NCI-H146 treated with DMSO at 0.1 percent for 48 hours (cell line): ENCODE measurements around the gene ADARB2.

Experiments used
- DNase-seq: peaks from one replicate; lab custom pipeline; 2025; ENCODE audit not compliant: unreplicated experiment; lab: John Stamatoyannopoulos, UW

The ADARB2 gene

DNA sequence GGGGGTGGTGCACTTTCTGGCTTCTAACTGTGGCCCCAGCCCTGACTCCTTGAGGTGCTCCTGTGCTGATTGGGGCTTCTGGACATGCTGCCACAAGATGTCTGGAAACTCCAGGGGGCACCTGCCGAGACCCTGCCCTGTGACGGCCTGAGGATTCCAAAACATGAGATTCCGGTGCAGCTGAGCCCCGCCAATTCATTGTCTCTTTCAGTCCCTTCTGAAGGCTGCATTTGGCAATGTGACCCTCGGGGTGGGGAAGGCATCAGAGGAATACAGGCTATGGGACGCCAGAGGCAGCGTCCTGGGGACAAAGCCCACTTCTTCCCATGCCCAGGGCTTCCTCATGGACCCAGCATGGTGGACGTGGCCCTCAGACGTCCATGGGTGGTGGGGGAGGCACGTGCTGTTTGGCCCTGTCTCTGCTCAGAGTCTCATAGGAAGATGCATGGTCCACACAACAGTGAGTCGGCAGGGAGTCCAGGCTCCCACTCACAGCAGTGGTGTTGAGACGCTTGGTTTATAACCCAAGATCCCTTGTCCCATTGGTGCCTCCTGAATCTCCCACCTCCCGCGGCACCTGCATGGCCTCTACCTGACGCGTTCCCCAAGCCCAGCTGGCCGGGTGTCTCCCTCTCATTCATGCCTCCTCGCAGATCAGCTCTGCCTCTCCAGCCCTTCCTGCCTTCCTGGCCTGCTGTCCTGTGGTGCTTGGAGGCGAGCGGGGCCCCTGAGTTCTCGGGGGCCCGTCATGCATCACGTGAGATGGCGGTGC, 551.2 kb downstream of the ADARB2 start:
- DNase-seq = no peak

DNA sequence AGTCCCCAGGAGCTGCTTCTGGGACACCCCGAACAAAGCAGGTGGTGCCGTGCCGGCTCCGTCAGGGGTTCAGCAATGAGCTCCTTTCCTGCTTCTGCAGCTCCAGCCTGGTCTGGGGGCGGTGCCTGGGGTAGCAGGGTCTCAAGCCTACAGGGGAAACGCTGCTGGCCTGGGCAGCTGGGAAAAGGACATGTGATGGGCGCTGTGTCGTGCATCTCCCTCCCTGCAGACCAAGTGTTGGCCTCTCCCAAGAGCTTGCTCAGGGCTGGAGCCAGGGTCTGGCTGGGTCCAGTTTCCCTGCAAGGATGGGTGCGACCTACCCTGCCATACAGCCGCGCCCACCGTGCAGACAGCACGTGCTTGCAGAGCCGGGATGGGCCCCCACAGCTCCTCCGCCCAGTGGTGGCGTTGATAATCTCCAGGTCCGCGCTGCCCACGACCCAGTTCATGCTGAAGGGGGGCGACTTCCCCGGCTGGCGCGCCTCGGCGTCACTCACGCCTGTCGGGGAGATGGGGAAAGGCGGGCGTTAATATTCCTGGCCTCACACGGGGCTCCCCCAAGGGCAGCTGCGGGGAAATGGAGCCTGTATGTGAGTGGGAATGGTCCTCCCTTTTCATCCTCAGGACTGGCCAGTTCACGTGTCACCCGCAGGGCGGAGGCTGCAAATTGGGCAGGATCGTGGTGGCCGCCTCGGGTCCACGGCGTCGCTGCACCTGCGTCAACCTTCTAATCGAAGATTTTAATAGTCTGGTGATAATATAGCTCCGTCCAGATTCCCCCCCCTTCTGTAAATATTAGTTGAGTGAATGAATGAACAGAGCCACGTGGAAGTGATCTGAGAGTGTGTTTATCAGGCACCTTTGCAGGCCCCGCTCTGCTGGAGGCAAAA, 552.5 kb downstream of the ADARB2 start:
- DNase-seq = no peak

DNA sequence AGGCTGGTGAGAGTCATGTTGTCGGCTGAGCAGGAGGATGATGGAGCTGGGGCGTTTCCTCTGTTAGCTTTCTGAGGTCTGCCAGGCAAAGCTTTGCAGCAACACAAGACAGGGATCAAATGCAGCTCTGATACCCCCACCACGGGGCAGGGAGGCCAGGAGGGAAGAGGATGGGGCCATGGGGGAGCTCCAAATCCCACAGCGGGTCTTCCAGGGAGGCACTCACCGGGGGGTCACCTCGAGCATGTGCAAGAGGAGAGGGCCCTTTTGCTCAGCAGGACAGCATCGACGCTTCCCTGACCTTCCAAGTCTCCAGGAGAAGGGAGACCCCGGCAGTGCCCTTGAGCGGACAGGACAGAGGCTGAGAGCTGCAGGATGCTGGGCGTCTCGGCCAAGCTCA, 553.6 kb downstream of the ADARB2 start:
- no peak for DNase-seq

DNA sequence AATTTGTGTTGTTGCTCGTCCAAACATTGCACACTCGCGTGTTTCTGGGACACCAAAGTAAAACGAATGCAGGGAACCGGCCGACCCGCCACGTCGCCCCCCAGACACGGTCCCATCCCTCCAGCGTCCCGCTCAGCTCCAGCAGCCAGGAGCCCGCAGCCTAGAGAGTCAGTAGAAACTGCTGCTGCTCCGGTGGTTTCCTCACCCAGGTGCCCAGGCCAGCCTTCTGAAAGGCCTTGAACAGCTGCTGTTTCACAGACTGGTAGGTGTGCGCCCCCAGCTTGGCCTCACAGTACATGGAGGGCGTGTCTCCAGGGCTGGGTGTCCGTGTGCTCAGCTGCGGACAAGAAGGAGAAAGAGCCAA, 554.3 kb downstream of the ADARB2 start:
- DNase-seq = peak; percentile 40

DNA sequence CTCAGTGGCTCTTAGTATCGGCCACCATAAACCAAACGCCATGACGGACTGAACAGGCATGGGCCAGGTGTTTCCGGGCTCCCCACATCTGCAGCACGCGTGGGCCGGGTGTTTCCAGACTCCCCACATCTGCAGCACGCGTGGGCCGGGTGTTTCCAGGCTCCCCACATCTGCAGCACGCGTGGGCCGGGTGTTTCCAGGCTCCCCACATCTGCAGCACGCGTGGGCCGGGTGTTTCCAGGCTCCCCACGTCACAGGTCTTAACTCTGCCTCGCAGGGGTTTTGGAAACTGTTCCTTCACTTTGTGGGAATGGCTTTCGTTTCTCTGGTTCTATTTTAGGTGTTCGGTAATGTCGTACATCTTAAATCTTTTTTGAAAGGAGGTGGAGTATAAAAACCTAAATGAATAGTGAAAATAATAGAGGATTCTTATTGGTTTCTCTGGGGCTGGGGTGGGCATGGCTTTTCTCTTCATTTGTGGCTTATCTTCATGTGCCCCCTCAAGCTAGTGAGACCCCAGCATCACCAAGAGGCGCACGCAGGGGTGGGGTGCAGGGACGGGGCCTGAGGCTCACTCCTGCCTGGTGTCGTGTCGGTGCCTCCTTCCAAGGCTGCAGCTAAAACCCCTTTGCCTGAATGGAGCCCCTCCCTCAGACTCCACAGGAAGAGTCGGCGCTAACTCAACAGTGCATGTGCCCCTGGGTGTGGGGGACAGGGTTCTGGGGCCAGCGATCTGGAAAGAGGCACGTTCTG, 554.9 kb downstream of the ADARB2 start:
- DNase-seq = no peak

- DNase-seq = no peak
These were observed 556.5 kb downstream of the ADARB2 start for GRCh38 chr10:1180836-1181235.

DNA sequence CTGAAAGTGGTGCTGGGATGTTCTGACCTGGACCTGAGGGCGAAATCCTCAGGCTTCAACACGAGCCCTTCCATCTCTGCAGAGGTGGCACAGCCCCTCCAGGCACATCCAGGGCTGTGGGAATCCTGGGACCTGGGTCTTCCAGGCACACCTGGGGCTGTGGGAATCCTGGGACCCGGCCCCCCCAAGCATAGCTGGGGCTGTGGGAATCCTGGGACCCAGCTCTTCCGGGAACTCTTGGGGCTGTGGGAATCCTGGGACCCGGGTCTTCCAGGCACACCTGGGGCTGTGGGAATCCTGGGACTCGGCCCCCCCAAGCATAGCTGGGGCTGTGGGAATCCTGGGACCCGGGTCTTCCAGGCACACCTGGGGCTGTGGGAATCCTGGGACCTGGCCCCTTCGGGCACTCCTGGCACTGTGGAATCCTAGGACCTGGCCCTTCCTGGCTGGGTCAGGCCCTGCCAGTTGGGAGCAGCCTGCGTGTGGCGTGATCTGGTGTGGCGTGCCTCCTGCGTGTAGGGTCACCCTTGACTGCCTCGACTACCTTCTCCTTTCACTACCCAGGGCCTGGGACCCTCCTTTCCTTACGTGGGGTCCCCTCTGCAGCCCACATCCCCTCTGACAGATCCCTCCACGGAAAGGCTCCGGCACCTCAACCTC, 557.1 kb downstream of the ADARB2 start:
- no peak for DNase-seq

- no peak for DNase-seq
These were observed 557.8 kb downstream of the ADARB2 start for GRCh38 chr10:1179346-1180070.

DNA sequence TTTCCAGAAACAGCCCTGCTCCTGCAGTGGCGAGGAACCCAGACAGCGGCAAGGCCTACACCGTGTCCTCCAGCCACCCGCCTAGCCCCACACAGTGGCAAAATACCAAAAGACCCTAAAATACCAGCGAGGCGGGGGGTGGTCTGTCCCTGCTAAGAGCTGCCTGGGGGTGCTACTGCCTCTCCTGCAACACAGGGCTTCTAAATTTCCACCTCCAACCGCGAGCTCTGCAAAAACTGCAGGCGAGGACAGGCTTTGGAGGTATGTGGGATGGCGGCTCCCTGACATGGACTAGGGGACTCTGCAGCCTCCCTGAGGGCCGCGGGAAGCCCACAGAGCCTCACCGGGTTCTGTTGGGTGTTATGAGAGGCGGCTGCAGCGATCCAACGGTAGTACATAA, 558.8 kb downstream of the ADARB2 start:
- no peak for DNase-seq

DNA sequence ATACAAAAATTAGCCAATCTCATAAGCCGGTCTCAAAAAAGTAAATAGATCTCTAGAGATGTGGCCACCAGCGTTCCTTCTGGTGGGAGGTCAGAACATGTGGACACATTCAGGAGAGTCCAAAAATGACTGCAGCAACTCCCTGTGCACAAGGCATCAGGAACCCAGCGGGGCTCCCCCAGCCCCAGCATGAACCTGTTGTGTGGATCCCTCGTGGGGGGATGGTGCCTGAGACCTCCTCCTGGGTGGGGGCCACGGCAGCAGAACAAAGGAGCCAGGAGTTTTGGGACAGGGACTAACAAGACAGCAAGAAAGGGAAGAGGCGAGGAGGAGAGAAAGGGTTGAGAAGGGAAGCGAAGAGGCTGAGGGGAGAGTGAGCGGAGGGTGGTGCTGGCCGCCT, 559.4 kb downstream of the ADARB2 start:
- DNase-seq = no peak

DNA sequence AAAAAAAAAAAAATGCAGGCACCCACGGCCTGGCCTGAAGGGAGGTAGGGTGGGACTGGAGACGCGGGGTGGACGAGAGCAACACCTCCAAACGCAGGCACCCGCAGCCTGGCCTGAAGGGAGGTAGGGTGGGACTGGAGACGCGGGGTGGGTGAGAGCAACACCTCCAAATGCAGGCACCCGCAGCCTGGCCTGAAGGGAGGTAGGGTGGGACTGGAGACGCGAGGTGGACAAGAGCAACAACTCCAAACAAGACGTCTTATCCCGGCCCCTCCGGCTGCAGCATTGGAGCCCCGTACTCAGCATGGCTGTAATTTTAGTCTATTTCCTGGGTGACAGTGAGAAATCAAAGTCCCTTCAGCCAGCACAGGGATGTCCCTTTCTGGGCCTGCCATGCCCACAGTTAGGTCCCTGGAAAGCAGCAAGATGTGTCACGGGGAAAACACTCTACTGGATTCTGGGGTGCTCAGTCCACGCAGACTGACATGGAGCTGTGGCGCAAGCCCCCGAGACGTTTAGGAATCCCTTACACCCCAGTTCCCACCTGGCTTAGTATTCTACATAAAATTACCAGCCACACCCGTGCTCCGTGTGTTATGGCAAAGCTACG, 561.3 kb downstream of the ADARB2 start:
- DNase-seq = no peak

DNA sequence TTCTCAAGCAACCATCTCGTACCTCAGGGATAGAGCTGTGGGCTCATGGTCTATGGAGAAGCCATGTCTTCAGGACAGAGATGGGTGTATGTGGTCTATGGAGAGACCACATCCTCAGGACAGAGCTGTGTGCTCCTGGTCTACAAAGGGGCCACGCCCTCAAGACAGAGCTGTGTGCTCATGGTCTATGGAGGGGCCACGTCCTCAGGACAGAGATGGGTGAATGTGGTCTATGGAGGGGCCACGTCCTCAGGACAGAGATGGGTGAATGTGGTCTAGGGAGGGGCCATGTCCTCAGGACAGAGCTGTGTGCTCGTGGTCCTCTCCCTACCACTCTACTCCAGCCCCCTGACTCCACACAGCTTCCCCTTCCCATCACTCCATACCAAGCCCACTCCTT, 563.3 kb downstream of the ADARB2 start:
- no peak for DNase-seq

DNA sequence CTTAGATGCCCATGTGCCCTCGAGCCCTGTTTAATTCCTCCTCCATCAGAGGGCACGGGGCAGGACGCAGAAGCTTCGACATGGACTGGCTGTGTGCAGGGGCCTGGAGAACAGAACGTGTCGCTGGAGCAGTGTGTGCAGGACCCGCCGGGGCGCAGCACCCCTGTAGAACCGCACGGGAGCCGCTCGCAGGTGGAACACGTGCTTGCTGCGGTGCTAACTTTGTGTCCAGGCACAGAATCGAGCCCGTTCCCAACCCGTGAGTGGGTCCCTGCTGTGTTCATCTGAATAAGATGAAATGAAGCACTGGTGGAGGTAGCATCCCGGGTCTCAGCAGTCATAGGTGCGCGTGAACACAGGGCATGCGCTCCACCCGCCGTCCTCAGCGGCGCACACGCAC, 564.2 kb downstream of the ADARB2 start:
- DNase-seq = no peak

GRCh38 chr10:1172256-1172984, 564.9 kb downstream of the ADARB2 start:
- DNase-seq = no peak

DNA sequence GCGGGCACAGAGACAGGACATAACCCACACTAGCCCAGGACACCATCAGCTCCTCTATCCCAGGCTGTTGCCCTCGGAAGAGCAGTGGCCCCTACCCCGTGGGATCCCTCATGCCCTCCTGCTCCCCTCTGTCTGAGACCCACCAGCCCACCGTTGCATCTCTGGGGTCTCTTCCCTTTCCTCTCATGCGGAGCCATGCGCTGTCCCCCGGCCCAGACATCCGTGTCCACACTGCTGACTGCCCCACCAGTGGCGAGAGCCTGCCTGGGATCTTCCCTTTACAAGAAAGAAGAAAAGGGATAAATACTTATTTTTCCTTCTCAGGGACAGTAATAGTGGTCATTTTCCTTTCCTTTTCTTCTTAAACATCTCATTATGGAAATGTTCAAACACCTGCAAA, 565.7 kb downstream of the ADARB2 start:
- no peak for DNase-seq

DNA sequence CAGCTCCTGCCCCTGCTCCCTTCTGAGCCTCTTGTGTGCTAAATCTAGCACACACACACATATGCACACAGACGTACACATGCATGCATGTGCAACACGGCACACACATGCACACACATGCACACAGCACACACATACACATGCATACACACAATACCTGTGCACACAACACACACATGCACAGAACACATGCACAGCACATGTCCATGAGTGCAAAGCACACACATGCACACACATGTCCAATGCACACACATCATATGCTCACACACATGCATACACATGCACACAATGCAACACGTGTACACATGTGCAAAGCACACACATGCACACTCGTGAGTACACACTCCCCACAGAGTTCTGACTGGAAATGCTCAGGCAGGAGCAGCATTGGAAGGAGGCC, 566.1 kb downstream of the ADARB2 start:
- DNase-seq = no peak

DNA sequence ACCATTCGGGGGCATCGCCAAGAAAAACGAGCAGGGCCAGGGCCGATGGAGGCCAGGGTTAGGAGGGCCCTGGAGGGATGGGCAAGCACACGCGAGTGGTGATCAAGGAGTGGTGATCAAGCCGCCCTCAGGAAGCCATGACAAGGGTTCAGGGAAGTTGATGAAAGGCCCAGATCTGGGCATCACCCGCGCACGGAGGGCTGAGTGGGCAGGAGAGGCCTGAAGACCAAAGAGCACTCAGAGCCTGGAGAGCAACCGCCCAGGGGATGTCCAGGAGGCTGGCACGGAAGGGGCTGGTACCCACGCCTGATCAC, 566.5 kb downstream of the ADARB2 start:
- DNase-seq = no peak

GRCh38 chr10:1169981-1170866, 567.1 kb downstream of the ADARB2 start:
- DNase-seq = no peak
